GM20000 (cell line): ENCODE data around the gene DOP1B.
"Not testable (repeated sequence)": the region's sequence is repeated elsewhere in the genome, so short reads cannot be mapped to it uniquely, and the experiment has no call there.

Experiments
- DNase-seq: peaks from one replicate; pipeline ENCODE4 v3.0.0; 2012; ENCODE audit warnings: low spot score
- TF ChIP-seq, protein P1 (sequence below): IDR thresholded peaks from 2 replicates; pipeline ENCODE4 v1.5.1; 2012; ENCODE audit warnings: mild to moderate bottlenecking, control low read depth; ENCODE audit errors: extremely low read depth, missing control alignments

DOP1B gene

DNA sequence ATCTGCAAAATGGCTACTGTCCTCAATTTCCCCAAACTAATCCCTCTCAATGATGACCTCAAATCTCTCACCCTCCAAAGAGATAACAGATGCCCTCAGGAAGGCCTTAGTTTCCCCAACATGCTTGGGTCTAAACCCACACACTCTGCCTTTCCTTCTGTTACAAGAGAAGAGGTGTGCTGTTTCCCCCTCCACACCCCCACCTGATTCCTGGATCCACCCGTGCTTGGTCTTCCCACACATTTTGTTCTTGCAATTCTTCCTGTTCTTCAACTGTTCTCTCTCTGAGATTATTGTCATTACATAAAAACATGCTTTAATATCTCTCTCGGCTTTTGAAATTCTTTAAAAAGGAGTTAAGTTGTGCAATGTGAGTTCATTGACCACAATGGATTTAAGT, 27.4 kb upstream of the DOP1B start:
- peak; percentile 13 for DNase-seq
- TF ChIP-seq, protein P1, sequence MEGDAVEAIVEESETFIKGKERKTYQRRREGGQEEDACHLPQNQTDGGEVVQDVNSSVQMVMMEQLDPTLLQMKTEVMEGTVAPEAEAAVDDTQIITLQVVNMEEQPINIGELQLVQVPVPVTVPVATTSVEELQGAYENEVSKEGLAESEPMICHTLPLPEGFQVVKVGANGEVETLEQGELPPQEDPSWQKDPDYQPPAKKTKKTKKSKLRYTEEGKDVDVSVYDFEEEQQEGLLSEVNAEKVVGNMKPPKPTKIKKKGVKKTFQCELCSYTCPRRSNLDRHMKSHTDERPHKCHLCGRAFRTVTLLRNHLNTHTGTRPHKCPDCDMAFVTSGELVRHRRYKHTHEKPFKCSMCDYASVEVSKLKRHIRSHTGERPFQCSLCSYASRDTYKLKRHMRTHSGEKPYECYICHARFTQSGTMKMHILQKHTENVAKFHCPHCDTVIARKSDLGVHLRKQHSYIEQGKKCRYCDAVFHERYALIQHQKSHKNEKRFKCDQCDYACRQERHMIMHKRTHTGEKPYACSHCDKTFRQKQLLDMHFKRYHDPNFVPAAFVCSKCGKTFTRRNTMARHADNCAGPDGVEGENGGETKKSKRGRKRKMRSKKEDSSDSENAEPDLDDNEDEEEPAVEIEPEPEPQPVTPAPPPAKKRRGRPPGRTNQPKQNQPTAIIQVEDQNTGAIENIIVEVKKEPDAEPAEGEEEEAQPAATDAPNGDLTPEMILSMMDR = no peak

DNA sequence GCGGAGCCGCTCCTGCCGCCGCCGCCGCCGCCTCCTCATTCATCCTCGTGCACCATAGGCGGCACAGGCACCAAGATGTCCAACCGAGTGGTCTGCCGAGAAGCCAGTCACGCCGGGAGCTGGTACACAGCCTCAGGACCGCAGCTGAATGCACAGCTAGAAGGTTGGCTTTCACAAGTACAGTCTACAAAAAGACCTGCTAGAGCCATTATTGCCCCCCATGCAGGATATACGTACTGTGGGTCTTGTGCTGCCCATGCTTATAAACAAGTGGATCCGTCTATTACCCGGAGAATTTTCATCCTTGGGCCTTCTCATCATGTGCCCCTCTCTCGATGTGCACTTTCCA, 26.2 kb upstream of the DOP1B start:
- not testable (repeated sequence) for DNase-seq

- DNase-seq = not testable (repeated sequence)
Measured at GRCh38 chr21:36130839-36131238, 25.8 kb upstream of the DOP1B start.

DNA sequence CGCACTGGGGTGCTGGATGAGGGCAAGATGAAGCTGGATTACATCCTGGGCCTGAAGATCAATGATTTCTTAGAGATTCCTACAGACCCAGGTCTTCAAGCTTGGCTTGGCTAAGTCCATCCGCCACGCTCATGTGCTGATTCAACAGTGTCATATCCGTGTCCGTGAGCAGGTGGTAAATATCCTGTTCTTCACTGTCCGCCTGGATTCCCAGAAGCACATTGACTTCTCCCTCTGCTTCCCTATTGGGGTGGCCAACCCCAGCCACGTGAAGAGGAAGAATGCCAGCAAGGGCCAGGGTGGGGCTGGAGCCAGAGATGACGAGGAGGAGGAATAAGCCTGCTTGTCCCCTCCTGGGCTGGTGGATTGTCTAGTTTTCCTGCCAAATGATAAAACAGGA, 23.9 kb upstream of the DOP1B start:
- no peak for DNase-seq
- TF ChIP-seq, protein P1 = no peak

DNA sequence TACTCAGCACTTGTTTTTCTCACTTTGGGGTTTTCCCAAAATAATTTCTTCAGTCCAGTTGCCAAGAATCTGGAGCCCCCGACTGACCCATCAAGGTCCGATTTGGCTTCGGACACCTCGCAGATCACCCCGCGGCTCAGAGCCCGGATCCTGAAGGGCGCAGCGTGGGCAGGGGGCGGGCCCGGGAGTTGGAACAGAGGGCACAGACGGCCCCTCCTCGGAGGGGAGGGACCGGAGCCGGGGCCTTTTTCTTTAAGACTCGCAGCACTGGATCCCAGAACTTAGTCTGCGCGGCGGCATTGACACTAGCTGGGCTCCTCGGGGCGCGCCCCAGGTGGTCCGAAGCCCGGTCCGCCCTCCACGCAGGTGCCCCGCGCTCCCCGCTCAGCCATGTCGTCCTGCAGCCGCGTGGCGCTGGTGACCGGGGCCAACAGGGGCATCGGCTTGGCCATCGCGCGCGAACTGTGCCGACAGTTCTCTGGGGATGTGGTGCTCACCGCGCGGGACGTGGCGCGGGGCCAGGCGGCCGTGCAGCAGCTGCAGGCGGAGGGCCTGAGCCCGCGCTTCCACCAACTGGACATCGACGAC, 21.7 kb upstream of the DOP1B start, which contains the start of gene CBR3:
TSS of gene CBR3 (plus strand) at position 277 of the 588 bp plus-strand sequence. CDS start at position 391, 114 bp downstream.
- TF ChIP-seq, protein P1 = no peak
- peak; percentile 55 for DNase-seq

DNA sequence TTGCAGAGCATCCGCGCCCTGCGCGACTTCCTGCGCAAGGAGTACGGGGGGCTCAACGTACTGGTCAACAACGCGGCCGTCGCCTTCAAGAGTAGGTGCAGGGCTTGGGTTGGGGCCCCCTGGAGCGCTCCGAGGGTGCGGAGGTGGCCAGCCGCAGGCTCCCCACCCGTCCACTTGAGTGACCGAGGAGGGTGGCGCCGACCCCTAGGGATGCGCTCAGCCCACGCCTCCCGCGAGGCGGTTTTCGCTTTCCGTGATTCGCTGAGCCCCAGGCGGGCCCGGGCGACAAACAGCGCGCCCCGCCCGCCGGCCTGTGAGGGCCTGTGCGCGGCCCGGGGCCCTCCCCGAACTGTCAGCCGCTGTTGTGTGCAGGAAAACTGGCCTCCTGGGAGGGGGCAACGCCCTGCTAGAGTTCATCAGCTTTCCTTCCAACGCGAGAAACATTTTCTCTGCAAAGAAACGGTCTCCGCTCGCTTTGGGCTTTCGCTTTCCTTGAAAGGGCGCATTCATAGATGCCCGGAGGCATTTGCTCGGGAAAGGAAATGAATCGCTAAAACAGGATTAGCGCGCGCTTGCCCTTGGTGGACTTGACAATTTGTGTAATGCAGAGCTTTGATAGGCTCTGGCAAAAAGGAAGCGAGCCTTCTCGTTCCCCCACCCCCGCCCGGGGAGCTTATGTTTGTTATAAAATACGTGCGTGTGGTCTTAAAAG, 21.1 kb upstream of the DOP1B start:
- peak; percentile 80 for DNase-seq

GRCh38 chr21:36139791-36140190, 16.8 kb upstream of the DOP1B start:
- not testable (repeated sequence) for DNase-seq

More for the DNA sequence above, 21.1 kb upstream of the DOP1B start:
- TF ChIP-seq, protein P1 = no peak

- TF ChIP-seq, protein P1 = peak; percentile 71
- DNase-seq = peak; percentile 72
Measured at GRCh38 chr21:36141513-36141925, 15.1 kb upstream of the DOP1B start.

DNA sequence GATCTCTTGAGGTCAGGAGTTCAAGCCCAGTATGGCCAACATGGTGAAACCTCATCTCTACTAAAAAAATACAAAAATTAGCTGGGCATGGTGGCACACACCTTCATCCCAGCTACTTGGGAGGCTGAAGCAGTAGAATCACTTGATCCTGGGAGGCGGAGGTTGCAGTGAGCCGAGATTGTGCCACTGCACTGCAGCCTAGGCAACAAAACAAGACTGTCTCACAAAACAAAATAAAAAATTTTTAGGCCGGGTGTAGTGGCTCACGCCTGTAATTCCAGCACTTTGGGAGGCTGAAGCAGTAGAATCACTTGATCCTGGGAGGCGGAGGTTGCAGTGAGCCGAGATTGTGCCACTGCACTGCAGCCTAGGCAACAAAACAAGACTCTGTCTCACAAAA, 12.4 kb upstream of the DOP1B start:
- DNase-seq = not testable (repeated sequence)

DNA sequence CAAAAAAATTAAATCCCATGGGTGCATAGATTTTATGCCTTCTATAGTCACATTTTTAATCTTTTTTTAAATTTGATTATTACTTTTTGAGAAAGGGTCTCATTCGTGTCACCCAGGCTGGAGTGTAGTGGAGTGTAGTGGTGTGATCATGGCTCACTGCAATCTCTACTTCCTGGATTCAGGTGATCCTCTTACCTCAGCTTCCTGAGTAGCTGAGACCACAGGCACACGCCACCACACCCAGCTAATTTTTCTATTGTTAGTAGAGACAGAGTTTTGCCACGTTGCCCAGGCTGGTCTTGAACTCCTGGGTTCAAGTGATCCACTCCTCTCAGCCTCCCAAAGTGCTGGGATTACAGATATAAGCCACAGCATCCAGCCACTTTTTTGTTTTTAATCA, 11.4 kb upstream of the DOP1B start:
- TF ChIP-seq, protein P1 = no peak
- DNase-seq = no peak
